HG03442 (cell line): ENCODE results near the gene AXIN1.
"Not testable (repeated sequence)": the region's sequence is repeated elsewhere in the genome, so short reads cannot be mapped to it uniquely, and the experiment has no call there.

Source experiments
- ATAC-seq: cut with Tn5 transposase; IDR thresholded peaks from one replicate; pipeline ENCODE4 v1.9.1; 2021; ENCODE audit warnings: mild to moderate bottlenecking, moderate library complexity; ENCODE audit not compliant: unreplicated experiment

Gene AXIN1

GRCh38 chr16:352547-353403 lies at the start of gene AXIN1:
AXIN1 (minus strand) TSS chr16:352723; CDS start chr16:347025, 5,698 bp downstream.
- ATAC-seq = peak; percentile 45

GRCh38 chr16:401468-402348 lies 49.2 kb upstream of the AXIN1 start, which contains the start of gene DECR2:
DECR2 (plus strand) TSS chr16:401885; CDS start chr16:401964, 79 bp downstream.
- peak; percentile 57 for ATAC-seq

DNA sequence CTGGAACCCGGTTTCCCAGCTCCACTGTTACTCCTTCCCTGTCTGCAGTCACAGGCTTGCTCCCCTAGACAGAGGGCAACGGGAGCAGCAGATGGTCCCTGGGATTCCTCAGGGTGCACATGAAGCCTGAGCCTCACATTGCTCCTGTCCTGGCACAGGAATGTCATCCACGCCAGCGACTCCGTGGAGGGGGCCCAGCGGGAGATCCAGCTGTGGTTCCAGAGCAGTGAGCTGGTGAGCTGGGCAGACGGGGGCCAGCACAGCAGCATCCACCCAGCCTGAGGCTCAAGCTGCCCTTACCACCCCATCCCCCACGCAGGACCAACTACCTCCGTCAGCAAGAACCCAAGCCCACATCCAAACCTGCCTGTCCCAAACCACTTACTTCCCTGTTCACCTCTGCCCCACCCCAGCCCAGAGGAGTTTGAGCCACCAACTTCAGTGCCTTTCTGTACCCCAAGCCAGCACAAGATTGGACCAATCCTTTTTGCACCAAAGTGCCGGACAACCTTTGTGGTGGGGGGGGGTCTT lies 47.6 kb upstream of the AXIN1 start:
- no peak for ATAC-seq

DNA sequence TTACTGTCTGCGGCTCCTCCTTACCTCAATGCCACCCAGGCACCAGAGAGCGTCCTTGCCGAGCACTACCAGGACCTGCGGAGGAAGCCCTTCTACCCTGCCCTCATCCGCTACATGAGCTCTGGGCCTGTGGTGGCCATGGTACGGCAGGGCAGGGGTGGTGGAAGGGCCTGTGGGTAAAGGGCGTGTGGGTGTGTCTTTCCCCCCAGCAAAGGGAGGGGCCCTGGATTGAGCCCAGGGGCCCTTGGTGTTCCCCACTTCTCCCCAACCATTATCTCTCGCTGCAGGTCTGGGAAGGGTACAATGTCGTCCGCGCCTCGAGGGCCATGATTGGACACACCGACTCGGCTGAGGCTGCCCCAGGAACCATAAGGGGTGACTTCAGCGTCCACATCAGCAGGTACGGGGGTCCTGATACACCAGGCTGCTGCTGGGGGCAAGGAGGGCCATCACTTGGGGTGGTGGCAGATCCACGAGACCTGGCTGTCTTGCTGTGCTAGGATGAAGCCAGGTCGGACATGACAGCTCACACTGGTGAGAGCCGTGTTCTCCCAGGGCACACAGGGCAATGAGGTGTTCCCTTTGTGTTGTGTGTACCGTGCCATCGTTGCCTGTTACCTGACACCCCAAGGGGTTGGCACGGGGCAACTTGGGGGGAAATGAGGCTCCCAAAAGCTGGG lies 47.0 kb upstream of the AXIN1 start:
- ATAC-seq = no peak

DNA sequence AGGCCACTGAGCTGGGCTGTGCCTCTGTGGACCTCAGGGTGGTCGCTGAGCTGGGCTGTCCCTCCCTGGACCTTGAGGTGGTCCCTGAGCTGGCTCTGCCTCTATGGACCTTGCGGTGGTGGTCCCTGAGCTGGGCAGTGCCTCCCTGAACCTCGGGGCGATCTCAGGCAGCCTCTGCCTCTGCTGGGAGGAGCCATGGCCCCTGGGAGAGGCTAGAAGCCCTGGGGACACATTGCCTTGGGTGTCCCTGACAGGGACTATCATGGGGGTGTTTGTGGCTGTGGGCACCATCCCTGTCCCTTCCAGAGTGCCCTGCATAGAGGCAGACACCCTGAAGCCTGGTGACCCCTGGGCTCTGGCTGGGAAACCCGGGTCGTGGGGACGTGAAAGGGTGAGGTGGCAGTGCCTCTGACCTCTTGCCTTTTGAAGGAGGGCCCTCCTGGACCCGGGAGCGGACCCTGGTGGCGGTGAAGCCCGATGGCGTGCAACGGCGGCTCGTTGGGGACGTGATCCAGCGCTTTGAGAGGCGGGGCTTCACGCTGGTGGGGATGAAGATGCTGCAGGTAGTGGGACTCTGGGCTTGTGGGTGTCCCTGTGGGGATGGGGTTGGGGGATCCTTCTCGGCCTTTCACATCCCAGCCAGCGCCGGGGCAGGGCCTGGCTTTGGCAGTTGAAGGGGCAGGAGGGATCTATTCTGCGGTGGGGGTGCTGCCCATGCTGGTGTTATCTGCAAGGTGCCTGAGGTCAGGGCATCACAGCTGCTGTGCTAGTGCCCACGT lies 46.2 kb upstream of the AXIN1 start:
- no peak for ATAC-seq

DNA sequence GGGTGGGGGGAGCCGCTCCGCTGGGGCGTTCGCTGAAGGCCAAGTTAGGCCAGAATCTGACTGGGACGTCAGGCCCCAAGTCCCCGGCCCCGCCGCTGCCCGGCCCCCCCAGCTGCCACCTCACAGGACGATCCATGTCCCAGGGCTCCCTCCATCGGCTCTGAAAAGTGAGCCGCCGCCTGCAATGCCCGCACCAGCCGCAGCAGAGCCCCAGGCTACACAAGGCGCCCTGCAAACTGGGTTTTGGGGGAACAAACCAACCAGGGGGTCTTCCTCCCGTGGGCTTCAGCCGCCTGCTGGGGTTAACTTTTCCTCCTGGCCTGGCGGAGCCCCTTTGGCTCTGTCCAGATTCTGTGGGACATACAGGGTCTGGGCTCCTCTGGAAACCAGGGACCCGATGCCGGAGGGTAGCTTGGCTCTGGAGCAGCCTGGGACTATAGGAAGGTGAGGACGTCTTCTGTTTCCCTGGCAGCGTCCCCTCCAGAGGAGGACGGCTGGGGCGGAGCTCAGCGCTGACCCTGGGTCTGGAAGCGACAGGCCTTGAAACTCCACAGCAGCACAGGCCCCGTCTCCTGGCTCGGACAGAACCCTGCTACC lies 45.3 kb upstream of the AXIN1 start:
- no peak for ATAC-seq

- no peak for ATAC-seq
Observed at GRCh38 chr16:397135-397661, 44.7 kb upstream of the AXIN1 start, which contains the start of gene NME4. NME4 (plus strand) TSS chr16:397199; CDS start chr16:397223, 24 bp downstream.

DNA sequence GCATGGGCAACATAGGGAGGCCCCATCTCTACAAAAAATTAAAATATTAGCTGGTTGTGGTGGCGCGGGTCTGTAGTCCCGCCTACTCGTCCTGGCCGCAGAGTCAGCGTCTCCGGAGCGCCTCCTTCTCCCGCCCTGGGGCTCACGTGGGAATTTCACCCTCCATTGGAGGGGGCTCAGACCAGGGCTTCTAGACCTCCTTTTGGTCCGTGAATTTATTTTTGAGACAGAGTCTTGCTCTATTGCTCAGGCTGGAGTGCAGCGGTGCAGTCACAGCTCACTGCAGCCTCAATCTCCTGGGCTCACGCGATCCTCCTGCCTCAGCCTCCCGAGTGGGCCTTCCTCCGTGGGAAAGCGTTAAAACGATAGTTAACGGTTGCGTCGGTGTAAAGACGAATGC lies 44.1 kb upstream of the AXIN1 start:
- no peak for ATAC-seq

- ATAC-seq = no peak
Observed at GRCh38 chr16:396199-396598, 43.7 kb upstream of the AXIN1 start.

DNA sequence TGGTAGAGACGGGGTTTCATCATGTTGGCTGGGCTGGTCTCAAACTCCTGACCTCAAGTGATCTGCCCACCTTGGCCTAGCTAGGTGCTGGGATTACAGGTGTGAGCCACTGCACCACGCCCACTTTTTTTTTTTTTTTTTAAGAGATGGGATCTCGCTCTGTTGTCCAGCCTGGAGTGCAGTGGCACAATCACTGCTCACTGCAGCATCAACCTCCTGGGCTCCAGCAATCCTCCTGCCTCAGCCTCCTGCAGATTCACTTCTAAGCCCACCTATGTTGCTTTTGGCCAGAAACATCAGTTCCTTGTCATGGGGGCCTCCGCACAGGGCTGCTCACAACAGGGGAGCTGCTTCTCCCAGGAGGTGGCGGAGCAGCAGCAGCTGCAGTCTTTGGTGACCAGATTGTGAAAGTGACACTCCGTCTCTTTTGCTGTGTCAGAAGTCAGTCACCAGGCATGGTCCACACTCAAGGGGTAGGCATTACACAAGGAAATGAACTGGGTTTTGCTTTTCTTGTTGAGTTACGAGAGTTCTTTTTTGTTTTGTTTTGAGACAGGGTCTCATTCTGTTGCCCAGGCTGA lies 40.0 kb upstream of the AXIN1 start:
- ATAC-seq = no peak

DNA sequence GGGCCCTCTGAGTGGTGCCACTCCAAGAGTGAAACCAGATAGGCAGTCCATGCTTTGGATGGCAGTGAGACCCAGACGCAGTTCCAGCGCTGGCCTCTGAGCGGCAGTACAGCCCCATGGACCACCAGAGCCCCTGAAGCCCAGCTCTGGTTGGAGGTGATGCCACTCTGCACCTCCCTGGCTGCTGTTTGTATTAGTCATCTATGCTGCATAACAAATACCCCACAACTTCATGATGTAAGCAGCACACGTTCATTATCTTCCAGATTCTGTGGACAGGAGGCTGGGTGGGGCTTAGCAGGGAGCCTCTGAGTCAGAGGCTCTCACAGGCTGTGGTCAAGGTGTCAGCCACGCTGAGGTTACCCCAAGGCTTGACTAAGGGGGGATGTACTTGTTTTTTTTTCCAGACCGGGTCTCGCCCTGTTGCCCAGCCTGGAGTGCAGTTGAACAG lies 39.4 kb upstream of the AXIN1 start:
- no peak for ATAC-seq

DNA sequence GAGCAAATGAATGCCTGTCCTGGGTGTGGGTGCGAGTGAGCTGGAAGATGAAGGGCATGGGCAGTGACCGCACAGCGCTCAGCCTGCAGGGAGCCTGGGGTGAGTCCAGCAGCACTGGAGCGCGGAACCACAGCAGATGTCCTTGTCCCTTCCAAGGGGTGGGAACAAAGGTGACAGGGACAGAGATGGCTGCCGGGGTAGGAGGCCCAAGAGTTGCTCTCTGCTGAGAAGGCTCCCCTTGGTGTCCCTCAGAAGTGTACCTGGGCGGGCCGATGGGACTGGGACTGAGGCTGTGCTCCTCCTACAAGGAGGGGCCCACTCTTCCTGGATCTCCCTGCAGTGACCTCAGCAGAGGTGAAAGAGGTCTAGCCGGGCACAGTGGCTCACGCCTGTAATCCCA lies 36.8 kb upstream of the AXIN1 start:
- ATAC-seq = no peak

DNA sequence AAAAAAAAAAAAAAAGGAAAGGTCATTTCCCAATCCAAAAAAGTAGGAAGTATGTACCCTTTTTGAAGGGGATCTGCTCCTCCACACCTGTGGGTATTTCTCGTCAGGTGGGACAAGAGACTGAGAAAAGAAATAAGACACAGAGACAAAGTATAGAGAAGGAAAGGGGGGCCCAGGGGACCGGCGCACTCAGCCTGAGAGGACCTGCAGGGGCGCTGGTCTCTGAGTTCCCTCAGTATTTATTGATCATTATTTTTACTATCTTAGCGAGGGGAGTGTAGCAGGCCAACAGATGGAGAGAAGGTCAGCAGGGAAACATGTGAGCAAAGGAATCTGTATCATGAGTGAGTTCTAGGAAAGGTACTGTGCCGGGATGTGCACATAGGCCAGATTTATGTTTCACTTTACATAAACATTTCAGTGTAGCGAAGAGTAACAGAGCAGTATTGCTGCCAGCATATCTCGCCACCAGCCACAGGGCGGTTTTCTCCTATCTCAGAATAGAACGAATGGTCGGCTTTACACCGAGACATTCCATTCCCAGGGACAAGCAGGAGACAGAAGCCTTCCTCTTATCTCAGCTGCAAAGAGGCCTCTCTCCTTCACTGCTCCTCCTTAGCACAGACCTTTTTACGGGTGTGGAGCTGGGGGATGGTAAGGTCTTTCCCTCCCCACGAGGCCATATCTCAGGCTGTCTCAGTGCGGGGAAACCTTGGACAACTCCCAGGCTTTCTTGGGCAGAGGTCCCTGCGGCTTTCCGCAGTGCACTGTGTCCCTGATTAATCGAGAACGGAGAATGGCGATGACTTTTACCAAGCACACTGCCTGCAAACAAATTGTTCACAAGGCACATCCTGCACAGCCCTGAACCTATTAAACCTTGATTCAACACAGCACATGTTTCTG lies 35.5 kb upstream of the AXIN1 start:
- ATAC-seq = not testable (repeated sequence)

- ATAC-seq = no peak
Observed at GRCh38 chr16:386641-387156, 34.2 kb upstream of the AXIN1 start.

GRCh38 chr16:383326-384051 lies 31.0 kb upstream of the AXIN1 start:
- ATAC-seq = no peak

- ATAC-seq = peak; percentile 61
Observed at GRCh38 chr16:381789-382717, 29.5 kb upstream of the AXIN1 start, which contains the start of gene PGAP6. PGAP6 (minus strand) TSS chr16:381978; CDS start chr16:381821, 157 bp downstream.
